Left ventricle myocardium superior (tissue), 1 donor: ENCODE measurements around the gene FGF1. TPM values are rescaled to one million over a fixed set of nuclear protein-coding genes. Genes with fewer than 3 reads are reported as not detected.

Experiments used
- total RNA-seq: library from RNA; stranded (reverse); fragmentation: NEBNext Ultra II Directional; extraction: Animal tissue kit (Norgen Biotek cat#: 25700); gene quantifications from one replicate; pipeline ENCODE4 v1.2.1, GENCODE V29; 2021
- donor health status: DM: no; HTN: yes; CAD: no; lungs with severe emphysema.

FGF1 gene
- total RNA-seq, 1 donor from 2014 or later: 43.6 TPM

Other genes starting within 250 kb of the FGF1 start
- gene ARHGAP26, start 84.3 kb upstream of the FGF1 start, total RNA-seq: 34.9 TPM